Mesothelial cell of epicardium (in vitro differentiated cells): Measurements from ENCODE around the gene WASF1. TPM values are rescaled to one million over a fixed set of nuclear protein-coding genes. Genes with fewer than 3 reads are reported as not detected.

ENCODE experiments used
- DNase-seq, 2 experiments: peaks; one replicate each; pipeline ENCODE4 v3.0.0; 2021; ENCODE audit warnings: low spot score in 2 of 2; ENCODE audit not compliant: unreplicated experiment in 2 of 2
- H3K27ac Mint-ChIP-seq: 2 replicates; pipeline ENCODE4 v1.8.0; 2021; ENCODE audit warnings: mixed read lengths
- H3K27me3 Mint-ChIP-seq: 2 replicates; pipeline ENCODE4 v1.8.0; 2021; ENCODE audit warnings: low read depth, mixed read lengths
- H3K36me3 Mint-ChIP-seq: 2 replicates; pipeline ENCODE4 v1.8.0; 2021; ENCODE audit warnings: mixed read lengths
- H3K4me1 Mint-ChIP-seq: 2 replicates; pipeline ENCODE4 v1.8.0; 2021; ENCODE audit warnings: mixed read lengths
- H3K4me3 Mint-ChIP-seq: 2 replicates; pipeline ENCODE4 v1.8.0; 2021; ENCODE audit warnings: mild to moderate bottlenecking, moderate library complexity, mixed read lengths
- H3K9me3 Mint-ChIP-seq: 2 replicates; pipeline ENCODE4 v1.8.0; 2021; ENCODE audit warnings: mixed read lengths
- total RNA-seq: library from RNA; stranded (reverse); gene quantifications from 3 replicates; pipeline ENCODE4 v1.2.1, GENCODE V29; 2021
- TF ChIP-seq, protein P1 (sequence below): fragments of 200-600 bp; sonication (generic); IDR thresholded peaks from one replicate; pipeline ENCODE4 v1.5.0; 2021; ENCODE audit warnings: antibody characterized with exemption; ENCODE audit not compliant: unreplicated experiment

WASF1 gene
- total RNA-seq, 1 donor from 2014 or later: 73.0 TPM

DNA sequence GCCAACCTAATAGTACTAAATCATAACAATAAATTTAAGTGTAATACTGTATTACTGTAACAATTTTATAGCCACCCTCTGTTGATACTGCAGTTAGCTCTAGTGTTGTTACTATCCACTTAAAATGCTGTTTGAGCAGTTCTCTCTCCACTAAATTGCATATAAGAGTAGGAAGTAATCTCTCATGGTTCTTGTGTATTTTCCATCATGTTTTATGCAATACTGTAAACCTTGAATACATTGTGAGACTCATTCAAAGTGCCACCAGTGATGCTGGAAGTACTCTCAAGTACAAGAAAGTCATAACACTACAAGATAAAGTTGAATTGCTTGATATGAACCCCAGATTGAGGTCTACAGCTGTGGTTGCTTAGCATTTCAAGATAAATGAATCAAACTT is 65.5 kb downstream of the WASF1 start:
- Mint-ChIP-seq H3K4me3 (no peak overlapping the region), H3K27me3 (no peaks in the 10 kb centered on the region), H3K9me3 (peaks cover 14% of the 10 kb centered on the region), H3K36me3 (peaks cover 32% of the 10 kb centered on the region), H3K27ac (no peak overlapping the region), H3K4me1 (peaks cover 5% of the 10 kb centered on the region)
- no peak for DNase-seq
- TF ChIP-seq, protein P1, sequence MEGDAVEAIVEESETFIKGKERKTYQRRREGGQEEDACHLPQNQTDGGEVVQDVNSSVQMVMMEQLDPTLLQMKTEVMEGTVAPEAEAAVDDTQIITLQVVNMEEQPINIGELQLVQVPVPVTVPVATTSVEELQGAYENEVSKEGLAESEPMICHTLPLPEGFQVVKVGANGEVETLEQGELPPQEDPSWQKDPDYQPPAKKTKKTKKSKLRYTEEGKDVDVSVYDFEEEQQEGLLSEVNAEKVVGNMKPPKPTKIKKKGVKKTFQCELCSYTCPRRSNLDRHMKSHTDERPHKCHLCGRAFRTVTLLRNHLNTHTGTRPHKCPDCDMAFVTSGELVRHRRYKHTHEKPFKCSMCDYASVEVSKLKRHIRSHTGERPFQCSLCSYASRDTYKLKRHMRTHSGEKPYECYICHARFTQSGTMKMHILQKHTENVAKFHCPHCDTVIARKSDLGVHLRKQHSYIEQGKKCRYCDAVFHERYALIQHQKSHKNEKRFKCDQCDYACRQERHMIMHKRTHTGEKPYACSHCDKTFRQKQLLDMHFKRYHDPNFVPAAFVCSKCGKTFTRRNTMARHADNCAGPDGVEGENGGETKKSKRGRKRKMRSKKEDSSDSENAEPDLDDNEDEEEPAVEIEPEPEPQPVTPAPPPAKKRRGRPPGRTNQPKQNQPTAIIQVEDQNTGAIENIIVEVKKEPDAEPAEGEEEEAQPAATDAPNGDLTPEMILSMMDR: no peak

DNA sequence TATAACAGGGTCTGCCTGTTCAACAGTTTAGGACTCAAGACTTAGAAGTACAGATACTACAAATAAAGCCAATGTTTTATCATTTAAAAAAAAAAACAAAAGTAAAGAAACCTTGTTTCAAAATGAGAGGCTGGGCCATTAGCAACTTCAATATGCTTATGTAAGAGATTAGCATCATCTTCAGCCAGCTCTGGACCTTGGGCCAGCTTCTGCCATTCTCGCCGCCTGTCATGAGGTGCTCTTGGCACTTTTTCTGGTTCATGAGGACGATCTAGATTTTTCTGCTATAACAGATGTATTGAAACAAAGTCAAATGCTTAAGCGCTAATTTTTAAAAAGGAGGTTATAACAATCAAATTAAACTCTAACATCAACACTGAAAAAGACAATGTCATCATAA is 74.2 kb downstream of the WASF1 start:
- TF ChIP-seq, protein P1: no peak
- peaks cover 39% of the 10 kb centered on the region for H3K36me3 Mint-ChIP-seq
- DNase-seq: no peak
- no peak overlapping the region for H3K4me3 Mint-ChIP-seq
- no peaks in the 10 kb centered on the region for H3K4me1 Mint-ChIP-seq
- no peaks in the 10 kb centered on the region for H3K27me3 Mint-ChIP-seq
- H3K27ac Mint-ChIP-seq: no peak overlapping the region
- H3K9me3 Mint-ChIP-seq: no peaks in the 10 kb centered on the region

DNA sequence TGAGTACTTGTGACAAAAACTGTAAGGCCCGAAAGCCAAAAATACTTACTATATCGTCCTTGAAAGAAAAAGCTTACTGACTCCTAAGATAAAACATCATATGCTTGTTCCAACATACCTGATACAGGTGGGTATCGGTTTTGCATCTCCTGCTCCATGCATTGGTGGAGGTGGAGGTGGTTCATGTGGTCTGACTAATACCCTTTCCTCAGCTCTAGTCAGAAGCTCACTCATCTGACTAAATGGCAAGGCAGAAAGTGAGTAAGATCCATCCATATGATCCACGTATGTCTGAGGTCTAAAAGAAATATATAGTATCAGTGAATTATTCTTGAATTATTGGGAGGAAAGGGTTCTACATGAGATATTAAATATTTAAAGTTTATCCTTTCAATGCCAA is 76.2 kb downstream of the WASF1 start:
- Mint-ChIP-seq H3K27ac (no peak overlapping the region), H3K36me3 (peaks cover 40% of the 10 kb centered on the region), H3K4me1 (peaks cover 6% of the 10 kb centered on the region), H3K27me3 (no peaks in the 10 kb centered on the region), H3K4me3 (no peak overlapping the region), H3K9me3 (no peaks in the 10 kb centered on the region)
- TF ChIP-seq, protein P1: no peak
- DNase-seq: no peak

DNA sequence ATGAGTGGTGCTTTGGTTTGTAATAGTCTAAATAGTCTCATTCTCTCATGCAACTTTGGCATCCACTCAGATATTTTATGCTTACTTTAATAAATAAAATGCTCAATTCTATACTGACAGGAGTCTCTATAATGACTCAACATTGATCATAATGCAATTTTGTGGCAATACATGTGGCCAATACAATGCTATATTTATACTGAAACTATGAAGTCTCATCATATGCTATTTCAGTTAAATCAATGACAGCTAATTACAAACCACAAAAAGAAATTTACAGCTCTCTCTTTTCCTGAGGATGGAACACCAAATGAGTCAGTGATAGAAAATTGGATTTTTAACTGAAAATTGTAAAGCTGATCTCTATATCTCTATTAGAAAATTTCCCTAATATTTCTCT is 77.1 kb downstream of the WASF1 start:
- no peaks in the 10 kb centered on the region for H3K27me3 Mint-ChIP-seq
- TF ChIP-seq, protein P1: no peak
- no peak overlapping the region for H3K4me3 Mint-ChIP-seq
- no peak for DNase-seq
- no peaks in the 10 kb centered on the region for H3K9me3 Mint-ChIP-seq
- peaks cover 13% of the 10 kb centered on the region for H3K4me1 Mint-ChIP-seq
- H3K36me3 Mint-ChIP-seq: peaks cover 38% of the 10 kb centered on the region
- no peak overlapping the region for H3K27ac Mint-ChIP-seq

DNA sequence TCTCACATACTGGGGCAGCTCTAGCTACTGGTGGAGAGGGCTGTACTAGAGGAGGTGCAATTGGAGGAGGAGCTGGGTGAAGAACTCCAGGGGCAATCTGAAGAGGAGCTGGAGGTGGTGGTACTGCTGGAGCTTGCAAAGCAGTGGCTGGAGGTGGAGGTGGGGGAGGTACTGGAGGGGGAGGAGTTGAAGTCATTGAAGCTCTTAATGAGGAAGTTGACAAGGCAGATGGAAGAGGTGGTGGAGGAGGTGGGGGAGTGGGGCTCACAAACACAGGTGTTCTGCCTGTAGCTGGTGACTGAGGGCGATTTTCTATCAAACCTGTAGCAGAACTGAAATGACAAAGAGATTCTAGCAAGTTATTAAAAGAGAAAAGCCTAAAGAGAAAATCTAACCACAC is 77.6 kb downstream of the WASF1 start:
- Mint-ChIP-seq H3K9me3 (no peaks in the 10 kb centered on the region), H3K27ac (no peak overlapping the region), H3K27me3 (no peaks in the 10 kb centered on the region), H3K4me1 (peaks cover 18% of the 10 kb centered on the region), H3K4me3 (no peak overlapping the region), H3K36me3 (peaks cover 36% of the 10 kb centered on the region)
- DNase-seq: no peak
- TF ChIP-seq, protein P1: no peak

DNA sequence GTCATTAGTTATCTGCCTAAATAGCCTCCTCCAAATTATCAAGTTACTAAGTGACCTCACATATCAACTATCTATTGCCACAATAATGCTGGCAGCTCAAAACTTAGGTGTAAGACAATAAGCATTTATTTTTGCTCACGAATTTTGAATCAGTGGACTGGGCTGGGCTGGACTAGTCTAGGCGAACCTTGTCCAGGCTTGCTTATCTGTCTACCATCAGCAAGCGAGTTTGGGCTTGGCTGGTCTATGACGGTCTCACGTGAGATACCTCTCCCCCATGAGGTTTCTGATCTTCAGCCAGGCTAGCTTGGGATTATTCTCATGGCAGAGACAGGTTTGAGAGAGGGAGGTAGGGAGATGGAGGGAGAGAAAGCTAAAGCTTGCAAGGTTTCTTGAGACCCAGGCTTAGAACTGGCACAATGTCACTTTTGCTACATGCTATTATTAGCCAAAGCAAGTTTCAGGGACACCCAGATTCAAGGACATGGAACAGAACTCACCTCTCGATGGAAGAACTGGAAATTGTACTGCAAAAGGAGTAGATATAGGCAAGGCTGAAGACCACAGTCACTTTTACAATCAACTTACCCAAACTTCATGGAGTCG is 80.9 kb downstream of the WASF1 start:
- peaks cover 18% of the 10 kb centered on the region for H3K36me3 Mint-ChIP-seq
- no peak overlapping the region for H3K4me3 Mint-ChIP-seq
- peak overlapping the region; percentile 93 for H3K27ac Mint-ChIP-seq
- no peaks in the 10 kb centered on the region for H3K9me3 Mint-ChIP-seq
- H3K27me3 Mint-ChIP-seq: no peaks in the 10 kb centered on the region
- DNase-seq: no peak
- H3K4me1 Mint-ChIP-seq: peaks cover 42% of the 10 kb centered on the region
- TF ChIP-seq, protein P1: no peak
